Stimulated activated CD4-positive, alpha-beta T cell treated with anti-CD3 and anti-CD28 coated beads, Interleukin-4, amount 100 ng/mL, for 1 hour (primary cell): ENCODE data around the gene APBA1.
A peak's percentile ranks its signal among the peaks of the same experiment; 100 is the strongest.

Experiments
- DNase-seq: peaks from one replicate; pipeline ENCODE4 v3.0.0-alpha.2; 2020

The APBA1 gene

GRCh38 chr9:69671879-69672595, at the start of gene APBA1:
Gene APBA1 (minus strand): TSS chr9:69672371.
- peak; percentile 58 for DNase-seq

DNA sequence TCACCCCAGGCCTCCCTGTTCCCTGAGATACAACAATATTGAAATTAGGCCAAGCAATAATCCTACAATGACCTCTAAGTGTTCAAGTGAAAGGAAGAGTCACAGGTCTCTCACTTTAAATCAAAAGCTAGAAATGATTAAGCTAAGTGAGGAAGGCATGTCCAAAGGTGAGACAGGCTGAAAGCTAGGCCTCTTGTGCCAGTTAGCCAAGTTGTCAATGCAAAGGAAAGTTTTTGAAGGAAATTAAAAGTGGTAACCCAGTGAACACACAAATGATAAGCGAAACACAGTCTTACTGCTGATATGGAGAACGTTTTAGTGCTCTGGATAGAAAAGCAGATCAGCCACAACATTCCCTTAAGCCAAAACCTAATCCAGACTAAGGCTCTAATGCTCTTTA, 47.8 kb upstream of the APBA1 start:
- no peak for DNase-seq

DNA sequence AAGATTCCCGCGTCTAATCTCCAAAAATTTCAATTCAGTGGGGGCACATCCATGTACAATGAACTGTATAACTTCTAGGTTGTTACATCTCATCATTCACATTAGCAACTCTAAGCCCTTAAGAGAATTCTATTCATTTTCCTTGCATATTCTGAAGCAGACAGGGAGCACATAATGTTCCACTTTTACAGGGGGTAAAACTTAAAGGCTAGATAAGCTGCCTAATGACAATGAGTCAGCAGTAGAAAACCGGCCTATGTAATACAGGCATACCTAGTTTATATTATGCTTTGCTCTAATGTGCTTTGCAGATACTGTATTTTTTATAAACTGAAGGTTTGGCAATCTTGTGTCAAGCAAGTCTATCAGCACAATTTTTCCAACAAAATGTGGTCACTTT, 47.2 kb upstream of the APBA1 start:
- DNase-seq, result no peak

DNA sequence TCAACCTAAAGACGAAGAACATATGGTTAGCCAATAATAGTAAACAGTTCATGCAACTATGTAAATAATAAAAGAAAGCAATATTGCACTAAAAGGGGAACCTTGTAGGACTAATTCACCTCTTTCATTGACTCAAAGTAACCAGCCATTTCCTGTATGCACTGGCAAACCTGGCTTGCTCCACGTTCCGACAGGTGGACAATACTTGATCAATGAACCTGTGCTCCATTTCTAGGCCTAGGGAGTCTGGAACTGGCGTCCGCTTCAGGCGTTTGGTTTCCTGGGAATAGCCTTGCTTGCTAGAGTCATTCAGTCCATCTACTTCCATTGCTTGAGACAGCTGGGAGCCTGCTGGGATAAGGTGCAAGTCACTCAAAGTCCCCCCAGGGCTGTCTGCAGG, 46.0 kb upstream of the APBA1 start:
- no peak for DNase-seq

DNA sequence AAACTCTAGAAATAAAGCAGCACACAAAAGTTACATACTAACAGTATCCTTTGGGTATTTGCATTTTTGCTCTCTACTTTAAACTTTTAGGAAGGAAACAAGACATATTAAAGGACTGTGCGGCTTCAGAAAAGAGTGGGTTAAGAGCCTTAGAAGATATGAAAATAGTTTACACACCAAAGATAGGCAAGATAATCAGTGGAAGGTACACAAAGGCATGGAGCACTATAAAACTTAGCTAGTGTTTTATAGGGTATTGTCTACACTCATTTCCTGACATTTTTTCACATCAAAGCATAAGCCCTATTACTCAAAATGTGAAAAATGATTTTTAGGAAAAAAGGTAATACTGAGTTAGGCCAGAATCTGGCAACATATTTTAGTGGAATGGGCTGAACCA, 43.7 kb upstream of the APBA1 start:
- DNase-seq, result no peak

DNA sequence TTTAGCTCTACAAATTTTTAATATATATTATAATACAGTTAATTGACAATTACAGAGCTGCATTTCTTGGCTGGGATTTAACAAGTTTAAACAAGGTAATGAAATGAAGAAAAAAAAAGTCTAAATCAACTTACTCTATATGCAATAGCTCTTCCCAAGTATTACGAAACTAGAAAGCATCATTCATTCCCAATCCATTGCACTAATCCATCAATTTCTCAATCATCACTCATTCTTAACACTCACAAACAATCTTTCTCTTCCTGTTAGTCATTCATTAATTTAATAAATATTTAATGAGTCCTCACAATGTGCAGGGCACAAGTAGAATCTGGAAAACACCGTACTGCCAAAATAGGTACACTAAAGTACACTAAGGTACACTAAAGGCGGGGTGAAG, 42.9 kb upstream of the APBA1 start:
- DNase-seq, result no peak

DNA sequence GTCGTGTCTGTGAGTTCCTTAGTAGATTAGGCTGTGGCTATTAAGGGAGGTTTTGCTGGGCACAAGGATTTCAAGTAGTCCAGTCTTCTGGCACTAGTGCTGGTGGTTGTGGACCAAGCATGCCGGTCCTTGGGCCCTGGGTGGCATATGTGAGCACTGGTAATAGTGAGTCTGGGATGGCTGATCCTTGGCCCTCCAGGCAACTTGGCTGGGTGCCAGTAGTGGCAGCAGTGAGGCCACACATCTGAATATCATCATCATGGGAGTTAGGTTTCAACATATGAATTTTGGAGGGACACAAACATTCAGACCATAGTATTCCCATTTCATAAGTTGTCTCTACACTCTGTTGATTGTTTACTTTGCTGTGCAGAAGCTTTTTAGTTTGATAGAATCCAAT, 25.3 kb upstream of the APBA1 start:
- DNase-seq, result no peak

- no peak for DNase-seq
Measured at GRCh38 chr9:69696802-69697201, 24.6 kb upstream of the APBA1 start.

DNA sequence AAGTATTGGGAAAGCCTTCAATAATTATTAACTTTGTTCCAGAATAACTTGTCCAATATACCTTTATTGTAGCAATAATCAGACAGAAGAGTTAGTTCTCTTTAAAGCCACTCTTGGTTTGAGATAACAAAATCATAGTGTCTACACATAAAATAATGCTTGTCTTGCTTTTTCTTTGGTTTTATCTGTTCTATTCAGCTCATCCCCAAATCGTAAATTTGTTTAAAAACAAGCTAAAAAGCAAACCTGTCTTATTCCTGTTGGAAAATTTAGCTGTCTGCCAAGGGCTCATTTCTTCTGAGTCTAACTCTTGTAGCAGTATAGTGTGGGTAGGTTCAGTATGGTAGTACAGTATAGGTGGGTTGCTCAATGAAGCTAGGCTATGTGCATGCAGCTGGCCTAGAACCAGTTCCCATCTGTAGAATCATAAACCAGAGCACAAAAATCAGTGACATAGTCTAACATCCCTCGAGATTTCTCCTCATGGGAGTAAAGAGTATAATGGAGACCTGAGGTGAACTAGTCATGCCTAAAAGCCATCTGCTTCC, 17.9 kb upstream of the APBA1 start:
- no peak for DNase-seq

DNA sequence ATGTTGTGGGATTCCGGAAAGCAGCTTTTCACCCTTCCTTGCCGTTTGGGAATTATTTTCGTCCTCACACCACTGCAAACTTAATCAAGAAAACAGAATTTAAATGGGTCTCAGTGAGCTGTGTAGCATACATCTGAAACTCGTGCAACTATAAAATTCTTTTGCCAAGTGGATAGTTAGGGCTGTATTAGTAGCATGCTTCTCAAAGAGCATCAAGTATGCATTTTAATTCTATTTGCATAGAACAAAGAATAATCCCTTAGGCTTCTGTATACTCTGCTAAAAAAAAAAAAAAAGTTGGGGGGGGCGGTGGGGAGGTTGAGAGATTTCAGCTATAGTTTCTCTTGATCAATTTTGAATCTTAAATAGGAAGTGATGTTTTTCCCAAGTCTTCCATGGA, 11.8 kb upstream of the APBA1 start:
- no peak for DNase-seq

GRCh38 chr9:69678843-69679538, 6.8 kb upstream of the APBA1 start:
- no peak for DNase-seq

DNA sequence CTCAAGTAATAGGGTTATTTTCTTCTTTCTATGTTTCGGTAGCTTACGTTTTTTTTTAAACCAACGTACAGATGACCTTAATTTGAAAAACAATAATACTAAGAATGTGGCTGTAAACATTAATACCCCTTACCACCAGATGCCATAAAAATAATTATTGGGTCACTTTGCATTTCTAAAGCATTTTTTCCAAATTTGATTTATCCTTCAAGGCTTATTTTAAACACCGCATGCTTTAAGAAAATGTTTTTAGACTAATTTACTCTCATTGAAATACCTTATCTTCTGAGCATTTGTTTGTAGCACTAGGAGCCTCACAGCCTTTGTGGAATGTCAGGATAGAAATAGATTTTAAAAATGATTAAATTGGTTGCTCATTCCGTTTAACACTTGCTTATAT, 5.8 kb upstream of the APBA1 start:
- DNase-seq, result no peak

DNA sequence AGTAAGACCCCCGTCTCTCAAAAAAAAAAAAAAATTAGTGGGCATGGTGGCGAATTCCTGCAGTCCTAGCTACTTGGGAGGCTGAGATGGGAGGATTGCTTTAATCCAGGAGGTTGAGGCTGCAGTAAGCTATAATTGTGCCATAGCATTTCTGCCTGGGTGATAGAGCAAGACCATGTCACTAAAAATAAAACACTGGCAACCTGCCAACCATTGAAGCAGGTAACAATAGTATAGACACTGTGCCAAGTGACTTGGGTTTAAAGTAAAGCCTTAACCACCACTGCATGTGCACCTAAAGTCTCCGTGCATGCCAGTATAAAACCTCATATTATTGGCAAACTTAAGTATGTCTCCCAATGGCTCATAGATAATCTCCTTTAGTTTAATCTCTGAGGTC, 3.4 kb upstream of the APBA1 start:
- DNase-seq, result no peak

DNA sequence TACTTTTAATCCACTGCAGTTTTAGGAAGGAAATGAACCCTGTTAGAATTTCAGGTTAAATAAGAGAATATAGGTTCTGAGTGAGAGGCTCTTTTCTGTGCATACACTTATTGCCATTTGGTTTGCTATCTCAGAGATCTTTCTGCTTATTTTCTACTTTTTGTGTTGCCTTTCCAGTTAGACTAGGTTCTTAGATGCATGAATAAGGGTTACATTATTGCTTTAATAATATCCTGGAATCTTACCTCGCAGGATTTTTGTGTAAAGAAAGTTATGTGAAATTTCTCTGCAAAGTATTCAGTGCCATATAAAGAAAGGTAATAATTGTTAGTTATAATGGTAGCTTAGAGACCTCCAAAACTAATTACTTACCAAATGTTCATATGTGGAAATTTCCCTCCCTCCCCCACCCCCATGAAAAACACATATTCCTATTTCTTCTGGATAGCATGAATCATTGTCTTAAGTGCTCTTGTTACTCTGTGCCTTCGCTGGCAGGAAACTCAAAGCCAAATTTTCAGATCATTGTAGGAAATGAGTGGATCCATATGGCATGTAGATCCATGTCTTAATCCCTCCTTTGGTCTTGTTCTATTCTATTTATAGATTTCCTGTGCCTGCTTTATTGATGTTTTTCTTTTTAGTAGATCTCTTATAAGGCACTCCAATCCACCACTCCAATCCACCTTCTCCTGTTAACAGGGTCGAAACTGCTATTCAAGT, 2.7 kb upstream of the APBA1 start:
- DNase-seq, result no peak

GRCh38 chr9:69674112-69674685, 2.0 kb upstream of the APBA1 start:
- DNase-seq, result no peak

- DNase-seq, result no peak
Measured at GRCh38 chr9:69673311-69673640, 1.1 kb upstream of the APBA1 start.

GRCh38 chr9:69672596-69673310, 582 bp upstream of the APBA1 start:
- DNase-seq, result peak; percentile 72

- no peak for DNase-seq
Measured at GRCh38 chr9:69671311-69671878, 776 bp downstream of the APBA1 start.

- no peak for DNase-seq
Measured at GRCh38 chr9:69667306-69667705, 4.9 kb downstream of the APBA1 start.

- DNase-seq, result no peak
Measured at GRCh38 chr9:69660304-69660703, 11.9 kb downstream of the APBA1 start.

DNA sequence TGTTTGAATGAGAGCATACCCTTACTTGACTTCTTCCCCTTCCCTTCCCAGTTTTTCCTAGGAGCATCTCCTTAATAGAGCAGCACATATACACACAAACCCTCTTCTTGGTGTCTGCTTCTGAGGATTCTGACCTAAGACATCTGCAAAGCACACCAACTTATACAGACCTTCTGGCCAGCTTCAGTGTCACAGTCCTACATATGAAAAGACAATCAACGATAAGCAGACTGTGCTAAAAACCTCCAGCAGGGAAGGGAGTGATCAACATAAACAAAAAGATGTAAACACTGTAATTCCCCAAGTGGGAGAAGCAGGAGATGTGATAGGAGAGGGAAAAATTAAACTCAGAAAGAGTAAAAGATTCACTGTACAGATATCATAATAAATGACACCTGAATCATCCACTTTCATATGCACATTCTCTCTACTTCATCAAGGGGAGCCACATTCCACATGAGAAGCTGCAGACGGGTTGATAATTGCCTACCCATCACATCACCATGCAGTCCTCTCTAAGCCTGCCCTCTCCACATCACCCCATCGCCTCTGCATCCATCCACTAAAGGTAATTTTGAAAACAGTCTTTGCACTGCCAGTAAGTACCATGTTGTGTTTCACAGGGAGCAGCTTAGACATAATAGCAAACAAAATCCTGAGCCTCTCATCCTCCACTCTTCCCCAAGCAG, 13.0 kb downstream of the APBA1 start:
- no peak for DNase-seq

GRCh38 chr9:69657269-69657668, 14.9 kb downstream of the APBA1 start:
- no peak for DNase-seq
